Measurements from ENCODE around the gene LARP1. TPM values are rescaled to one million over a fixed set of nuclear protein-coding genes. Genes with fewer than 3 reads are reported as not detected.

The LARP1 gene
- total and polyA plus RNA-seq, 12 donors, result 26.4 to 197 (median 163) TPM

GRCh38 chr5:154770111-154770510 is 14.9 kb downstream of the LARP1 start:
- peaks cover 34 to 100% (median 98%) of the 10 kb centered on the region in 9 donors for H3K4me1 ChIP-seq
- no peaks in the 10 kb centered on the region for H3K9me3 ChIP-seq
- ATAC-seq (no peak), DNase-seq (no peak)
- H3K4me3 ChIP-seq, result no peak overlapping the region
- TF ChIP-seq CTCF (IDR thresholded peaks at IDR 0.05), result no peak
- 47 to 55% methylated on average over 2 of the region's 2 CpGs for WGBS, 2 donors
- H3K27ac ChIP-seq, result peak overlapping the region in 6 of 10 donors; percentile 23 to 76 (median 52)
- intact Hi-C loops (cut with DNase I), result no loop called here
- no peaks in the 10 kb centered on the region for H3K27me3 ChIP-seq
- H3K36me3 ChIP-seq, result no peaks in the 10 kb centered on the region

GRCh38 chr5:154771383-154771901 is 16.3 kb downstream of the LARP1 start:
- intact Hi-C loops (cut with DNase I), result no loop called here
- no peaks in the 10 kb centered on the region for H3K36me3 ChIP-seq
- whole genome bisulfite sequencing, 2 donors, result 14 to 16% methylated on average over 10 of the region's 10 CpGs
- H3K4me1 ChIP-seq, result peaks cover 29 to 100% (median 96%) of the 10 kb centered on the region in 9 donors
- ATAC-seq (peak; percentile 55 to 74 (median 67)), DNase-seq (peak; percentile 31 to 33)
- H3K27ac ChIP-seq, result peak overlapping the region in 9 of 10 donors; percentile 23 to 76 (median 55)
- no peaks in the 10 kb centered on the region for H3K9me3 ChIP-seq
- TF ChIP-seq CTCF (IDR thresholded peaks at IDR 0.05), result no peak
- H3K27me3 ChIP-seq, result no peaks in the 10 kb centered on the region
- peak overlapping the region in 2 of 10 donors; percentile 1 to 5 for H3K4me3 ChIP-seq

GRCh38 chr5:154773326-154773725 is 18.1 kb downstream of the LARP1 start:
- 44 to 47% methylated on average over 3 of the region's 3 CpGs for WGBS, 2 donors
- ATAC-seq, result peak in 1 of 8 donors; percentile 5

GRCh38 chr5:154776167-154776566 is 21.0 kb downstream of the LARP1 start:
- peaks cover 11 to 100% (median 95%) of the 10 kb centered on the region in 9 donors for H3K4me1 ChIP-seq
- no peak overlapping the region for H3K4me3 ChIP-seq
- H3K9me3 ChIP-seq, result no peaks in the 10 kb centered on the region
- no peaks in the 10 kb centered on the region for H3K27me3 ChIP-seq
- intact Hi-C loops (cut with DNase I), result no loop called here
- WGBS, 2 donors, result 54 to 55% methylated on average over 1 of the region's 1 CpG
- peak overlapping the region in 6 of 10 donors; percentile 12 to 52 (median 30) for H3K27ac ChIP-seq
- DNase-seq, result no peak
- TF ChIP-seq CTCF (IDR thresholded peaks at IDR 0.05), result no peak
- no peaks in the 10 kb centered on the region for H3K36me3 ChIP-seq
- ATAC-seq, result peak in 5 of 8 donors; percentile 32 to 60 (median 40)

More at GRCh38 chr5:154773326-154773725, 18.1 kb downstream of the LARP1 start:
- no peak for DNase-seq
- TF ChIP-seq CTCF (IDR thresholded peaks at IDR 0.05), result no peak
- Histone ChIP-seq H3K4me1 (peaks cover 21 to 100% (median 94%) of the 10 kb centered on the region in 9 donors), H3K4me3 (no peak overlapping the region), H3K27ac (peak overlapping the region in 4 of 10 donors; percentile 7 to 45 (median 33)), H3K27me3 (no peaks in the 10 kb centered on the region), H3K9me3 (no peaks in the 10 kb centered on the region), H3K36me3 (no peaks in the 10 kb centered on the region)
- intact Hi-C loops (cut with DNase I), result no loop called here

Measured in heart right ventricle (tissue), 16 donors.